Right atrium auricular region (tissue), 2 donors: ENCODE measurements around the gene GDPGP1. TPM values are rescaled to one million over a fixed set of nuclear protein-coding genes. Genes with fewer than 3 reads are reported as not detected.

Experiments
- DNase-seq: peaks from one replicate; pipeline ENCODE4 v3.0.0-alpha.2; 2019; ENCODE audit warnings: low spot score
- H3K27ac ChIP-seq, 2 donors: fragments of 200-600 bp; sonication (generic); 1 replicate in 1 of 2; 2 replicates in 1 of 2; pipeline ENCODE4 v1.5.1; 2016 to 2019
- H3K27me3 ChIP-seq, 2 donors: fragments of 200-600 bp; sonication (generic); one replicate each; pipeline versions ENCODE4 v1.5.1 to v1.6.0; 2017 to 2019
- H3K36me3 ChIP-seq: fragments of 200-600 bp; sonication (generic); one replicate; pipeline ENCODE4 v1.5.1; 2016
- H3K4me1 ChIP-seq, 2 donors: fragments of 200-600 bp; sonication (generic); one replicate each; pipeline versions ENCODE4 v1.5.1 to v1.6.0; 2017 to 2019
- H3K4me3 ChIP-seq, 2 donors: fragments of 200-600 bp; sonication (generic); 1 replicate in 1 of 2; 2 replicates in 1 of 2; pipeline ENCODE4 v1.5.1; 2017 to 2019; ENCODE audit warnings: mild to moderate bottlenecking in 1 of 2, moderate library complexity in 1 of 2
- H3K9me3 ChIP-seq, 2 donors: fragments of 200-600 bp; sonication (generic); one replicate each; pipeline ENCODE4 v1.5.1; 2019
- total RNA-seq, 2 donors: library from RNA; depleted of rRNA; stranded (reverse); fragments of >200 nt; gene quantifications; one replicate each; pipeline ENCODE4 v1.1.0, GENCODE V29; 2016
- TF ChIP-seq, protein P1 (sequence below), 2 donors: fragments of 200-600 bp; sonication (generic); IDR thresholded peaks; one replicate each; pipeline ENCODE4 v1.5.1; 2019; ENCODE audit warnings: antibody characterized with exemption in 2 of 2

The GDPGP1 gene
- total RNA-seq, 2 donors from 2014 or later = 8.6 to 16.1 TPM

DNA sequence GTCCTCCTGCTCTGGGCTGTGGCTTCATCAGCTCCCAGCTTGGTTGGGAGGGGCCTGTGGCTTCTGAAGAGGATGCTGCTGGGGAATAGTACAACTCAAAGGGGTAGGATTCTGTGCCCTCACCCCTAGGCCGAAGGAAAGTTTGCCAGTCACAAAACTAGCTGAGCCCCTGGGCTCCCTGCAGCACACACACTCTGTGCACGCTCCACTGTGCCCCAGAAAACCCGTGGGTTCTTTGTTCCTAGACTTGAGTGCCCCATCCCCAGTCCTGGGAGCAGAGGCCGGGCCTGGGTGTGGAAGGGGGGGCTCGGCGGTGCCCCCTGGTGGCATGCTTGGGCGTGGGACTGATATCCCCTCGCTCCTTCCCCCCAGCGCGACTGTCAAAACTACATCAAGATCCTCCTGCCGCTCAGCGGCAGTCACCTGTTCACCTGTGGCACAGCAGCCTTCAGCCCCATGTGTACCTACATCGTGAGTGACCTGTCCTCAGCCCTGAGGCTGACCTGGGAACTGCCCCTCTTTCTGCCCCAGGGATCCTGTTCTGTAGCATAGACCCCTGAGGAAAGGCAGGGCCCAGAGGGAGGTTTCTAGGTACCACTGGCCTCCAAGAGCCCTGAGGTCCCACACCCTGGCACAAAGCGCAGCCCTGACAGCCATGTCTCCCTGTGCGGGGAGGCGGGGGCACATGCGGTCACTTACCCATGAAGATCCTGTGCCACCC is 14.4 kb upstream of the GDPGP1 start:
- Histone ChIP-seq H3K27ac (no peak overlapping the region), H3K4me3 (no peak overlapping the region), H3K4me1 (peaks cover 0 to 12% of the 10 kb centered on the region in 2 donors), H3K27me3 (no peaks in the 10 kb centered on the region), H3K36me3 (peaks cover 37% of the 10 kb centered on the region), H3K9me3 (no peaks in the 10 kb centered on the region)
- TF ChIP-seq, protein P1, sequence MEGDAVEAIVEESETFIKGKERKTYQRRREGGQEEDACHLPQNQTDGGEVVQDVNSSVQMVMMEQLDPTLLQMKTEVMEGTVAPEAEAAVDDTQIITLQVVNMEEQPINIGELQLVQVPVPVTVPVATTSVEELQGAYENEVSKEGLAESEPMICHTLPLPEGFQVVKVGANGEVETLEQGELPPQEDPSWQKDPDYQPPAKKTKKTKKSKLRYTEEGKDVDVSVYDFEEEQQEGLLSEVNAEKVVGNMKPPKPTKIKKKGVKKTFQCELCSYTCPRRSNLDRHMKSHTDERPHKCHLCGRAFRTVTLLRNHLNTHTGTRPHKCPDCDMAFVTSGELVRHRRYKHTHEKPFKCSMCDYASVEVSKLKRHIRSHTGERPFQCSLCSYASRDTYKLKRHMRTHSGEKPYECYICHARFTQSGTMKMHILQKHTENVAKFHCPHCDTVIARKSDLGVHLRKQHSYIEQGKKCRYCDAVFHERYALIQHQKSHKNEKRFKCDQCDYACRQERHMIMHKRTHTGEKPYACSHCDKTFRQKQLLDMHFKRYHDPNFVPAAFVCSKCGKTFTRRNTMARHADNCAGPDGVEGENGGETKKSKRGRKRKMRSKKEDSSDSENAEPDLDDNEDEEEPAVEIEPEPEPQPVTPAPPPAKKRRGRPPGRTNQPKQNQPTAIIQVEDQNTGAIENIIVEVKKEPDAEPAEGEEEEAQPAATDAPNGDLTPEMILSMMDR (IDR thresholded peaks at IDR 0.05) = peak; percentile 49 to 81
- DNase-seq = no peak

DNA sequence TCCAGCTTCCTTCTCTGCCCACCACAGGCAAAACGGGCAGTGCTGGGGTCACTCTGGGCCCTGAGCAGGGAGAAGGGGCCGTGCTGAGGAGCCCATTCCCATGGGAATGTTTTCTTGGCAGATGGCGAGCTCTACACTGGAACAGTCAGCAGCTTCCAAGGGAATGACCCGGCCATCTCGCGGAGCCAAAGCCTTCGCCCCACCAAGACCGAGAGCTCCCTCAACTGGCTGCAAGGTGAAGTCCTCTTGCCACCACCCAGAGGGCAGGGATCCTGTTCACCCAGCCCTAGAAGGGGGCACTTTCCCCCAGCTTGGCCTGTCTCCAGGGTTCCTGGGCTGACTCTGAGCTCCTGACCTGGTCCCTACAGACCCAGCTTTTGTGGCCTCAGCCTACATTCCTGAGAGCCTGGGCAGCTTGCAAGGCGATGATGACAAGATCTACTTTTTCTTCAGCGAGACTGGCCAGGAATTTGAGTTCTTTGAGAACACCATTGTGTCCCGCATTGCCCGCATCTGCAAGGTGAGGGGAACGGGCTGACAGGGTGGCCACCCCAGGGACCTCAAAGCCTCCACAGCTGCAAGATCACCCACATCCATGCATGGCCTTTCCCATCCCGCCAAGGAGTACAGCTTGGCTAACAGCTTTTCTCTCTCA is 12.6 kb upstream of the GDPGP1 start:
- Histone ChIP-seq H3K4me1 (peaks cover 0 to 12% of the 10 kb centered on the region in 2 donors), H3K27me3 (no peaks in the 10 kb centered on the region), H3K27ac (peak overlapping the region; percentile 48 to 62), H3K4me3 (no peak overlapping the region), H3K9me3 (no peaks in the 10 kb centered on the region), H3K36me3 (peaks cover 55% of the 10 kb centered on the region)
- peak; percentile 82 for DNase-seq
- TF ChIP-seq, protein P1 (IDR thresholded peaks at IDR 0.05) = peak; percentile 66 to 88

DNA sequence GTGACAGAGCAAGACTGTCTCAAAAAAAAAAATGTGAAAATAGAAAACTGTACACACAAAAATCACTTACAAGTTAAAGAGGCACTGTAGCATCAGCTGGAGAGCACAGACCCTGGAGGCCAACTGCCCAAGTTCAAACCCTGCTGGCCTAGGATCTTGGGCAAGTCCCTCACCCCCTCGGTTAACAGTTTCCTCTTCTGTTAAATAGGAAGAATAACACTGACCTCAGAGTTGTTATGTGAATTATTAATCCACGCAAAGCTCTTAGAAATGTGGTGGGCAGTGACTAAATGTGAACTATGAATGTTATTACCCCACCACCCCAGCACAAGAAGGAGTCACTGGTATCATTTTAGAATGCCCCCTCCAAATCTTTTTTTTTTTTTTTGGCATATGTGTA is 11.5 kb upstream of the GDPGP1 start:
- no peak overlapping the region for H3K27ac ChIP-seq
- peaks cover 61% of the 10 kb centered on the region for H3K36me3 ChIP-seq
- no peak overlapping the region for H3K4me3 ChIP-seq
- DNase-seq = no peak
- H3K9me3 ChIP-seq = no peaks in the 10 kb centered on the region
- TF ChIP-seq, protein P1 (IDR thresholded peaks at IDR 0.05) = no peak
- H3K4me1 ChIP-seq = peaks cover 0 to 12% of the 10 kb centered on the region in 2 donors
- no peaks in the 10 kb centered on the region for H3K27me3 ChIP-seq

DNA sequence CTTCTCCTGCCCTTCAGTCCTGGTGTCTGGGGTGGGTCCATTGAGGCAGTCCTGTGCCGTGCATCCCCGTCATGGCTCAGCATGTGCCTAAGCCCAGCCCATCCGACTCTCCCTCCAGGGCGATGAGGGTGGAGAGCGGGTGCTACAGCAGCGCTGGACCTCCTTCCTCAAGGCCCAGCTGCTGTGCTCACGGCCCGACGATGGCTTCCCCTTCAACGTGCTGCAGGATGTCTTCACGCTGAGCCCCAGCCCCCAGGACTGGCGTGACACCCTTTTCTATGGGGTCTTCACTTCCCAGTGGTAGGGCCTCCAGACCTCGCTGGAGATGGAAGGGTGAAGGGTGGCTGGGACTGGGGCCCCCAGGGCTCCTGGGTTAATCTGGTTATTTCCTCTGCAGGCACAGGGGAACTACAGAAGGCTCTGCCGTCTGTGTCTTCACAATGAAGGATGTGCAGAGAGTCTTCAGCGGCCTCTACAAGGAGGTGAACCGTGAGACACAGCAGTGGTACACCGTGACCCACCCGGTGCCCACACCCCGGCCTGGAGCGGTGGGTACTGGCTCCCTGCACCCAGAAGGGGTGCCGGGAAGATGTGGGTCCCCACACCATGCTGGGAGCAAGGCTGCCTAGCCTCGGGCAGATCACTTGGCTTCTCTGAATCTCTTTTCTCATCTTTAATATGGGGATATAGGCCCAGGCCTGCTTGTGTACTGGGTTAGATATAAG is 10.4 kb upstream of the GDPGP1 start:
- TF ChIP-seq, protein P1 (IDR thresholded peaks at IDR 0.05) = no peak
- no peaks in the 10 kb centered on the region for H3K27me3 ChIP-seq
- no peak for DNase-seq
- no peak overlapping the region for H3K4me3 ChIP-seq
- H3K27ac ChIP-seq = no peak overlapping the region
- no peaks in the 10 kb centered on the region for H3K9me3 ChIP-seq
- peaks cover 65% of the 10 kb centered on the region for H3K36me3 ChIP-seq
- peaks cover 0 to 12% of the 10 kb centered on the region in 2 donors for H3K4me1 ChIP-seq

DNA sequence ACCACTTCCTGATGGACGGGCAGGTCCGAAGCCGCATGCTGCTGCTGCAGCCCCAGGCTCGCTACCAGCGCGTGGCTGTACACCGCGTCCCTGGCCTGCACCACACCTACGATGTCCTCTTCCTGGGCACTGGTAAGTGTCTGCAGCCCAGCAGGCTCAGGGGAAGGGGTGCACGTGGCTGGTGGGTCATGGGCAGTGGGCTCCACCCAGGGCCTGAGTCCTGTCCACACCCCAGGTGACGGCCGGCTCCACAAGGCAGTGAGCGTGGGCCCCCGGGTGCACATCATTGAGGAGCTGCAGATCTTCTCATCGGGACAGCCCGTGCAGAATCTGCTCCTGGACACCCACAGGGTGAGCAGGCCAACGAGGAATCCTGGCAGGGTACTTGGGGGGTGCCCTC is 9.0 kb upstream of the GDPGP1 start:
- H3K27me3 ChIP-seq = no peaks in the 10 kb centered on the region
- H3K36me3 ChIP-seq = peaks cover 80% of the 10 kb centered on the region
- DNase-seq = no peak
- H3K9me3 ChIP-seq = no peaks in the 10 kb centered on the region
- no peak overlapping the region for H3K27ac ChIP-seq
- H3K4me3 ChIP-seq = no peak overlapping the region
- H3K4me1 ChIP-seq = peaks cover 0 to 25% of the 10 kb centered on the region in 2 donors
- TF ChIP-seq, protein P1 (IDR thresholded peaks at IDR 0.05) = no peak
